ENCODE measurements around the gene GPR68. TPM values are rescaled to one million over a fixed set of nuclear protein-coding genes. Genes with fewer than 3 reads are reported as not detected.

Gene GPR68
- total RNA-seq, 1 donor from 2014 or later = 4.2 TPM

GRCh38 chr14:91284791-91285548 lies 40.5 kb upstream of the GPR68 start:
- TF ChIP-seq CTCF (IDR thresholded peaks at IDR 0.05) = no peak
- TF ChIP-seq POLR2AphosphoS5 (IDR thresholded peaks at IDR 0.05; ENCODE audit: insufficient read depth in 1 of 2, low read depth in 1 of 2) = no peak
- no peak for TF ChIP-seq POLR2A (IDR thresholded peaks at IDR 0.05)
- Histone ChIP-seq H3K9me3 (no peaks in the 10 kb centered on the region), H3K4me3 (no peak overlapping the region), H3K27me3 (no peaks in the 10 kb centered on the region), H3K27ac (no peak overlapping the region), H3K4me1 (peaks cover 25% of the 10 kb centered on the region), H3K36me3 (peaks cover 0 to 9% of the 10 kb centered on the region in 2 donors)
- DNase-seq (ENCODE audit: extremely low spot score in 2 of 2) = no peak
- intact Hi-C loops (cut with DNase I) = loop anchor here (5.0 kb wide), 1 partner anchor 378 kb away; no protein-coding TSS in a partner anchor

GRCh38 chr14:91284146-91284790 lies 39.8 kb upstream of the GPR68 start:
- Histone ChIP-seq H3K9me3 (no peaks in the 10 kb centered on the region), H3K27ac (peak overlapping the region; percentile 10), H3K4me1 (peaks cover 25% of the 10 kb centered on the region), H3K27me3 (no peaks in the 10 kb centered on the region), H3K4me3 (no peak overlapping the region), H3K36me3 (peaks cover 0 to 7% of the 10 kb centered on the region in 2 donors)
- intact Hi-C loops (cut with DNase I) = no loop called here
- TF ChIP-seq CTCF (IDR thresholded peaks at IDR 0.05) (no peak), POLR2AphosphoS5 (IDR thresholded peaks at IDR 0.05; ENCODE audit: insufficient read depth in 1 of 2, low read depth in 1 of 2) (no peak), POLR2A (IDR thresholded peaks at IDR 0.05) (no peak)
- DNase-seq (ENCODE audit: extremely low spot score in 2 of 2) = no peak

- no peak for DNase-seq (ENCODE audit: extremely low spot score in 2 of 2)
- intact Hi-C loops (cut with DNase I) = no loop called here
- Histone ChIP-seq H3K36me3 (peaks cover 0 to 5% of the 10 kb centered on the region in 2 donors), H3K9me3 (no peaks in the 10 kb centered on the region), H3K27ac (peak overlapping the region; percentile 23), H3K4me3 (no peak overlapping the region), H3K27me3 (no peaks in the 10 kb centered on the region), H3K4me1 (peaks cover 25% of the 10 kb centered on the region)
- TF ChIP-seq POLR2AphosphoS5 (IDR thresholded peaks at IDR 0.05; ENCODE audit: insufficient read depth in 1 of 2, low read depth in 1 of 2) (no peak), CTCF (IDR thresholded peaks at IDR 0.05) (no peak), POLR2A (IDR thresholded peaks at IDR 0.05) (no peak)
These were observed 39.2 kb upstream of the GPR68 start for GRCh38 chr14:91283666-91284065.

- peaks cover 25% of the 10 kb centered on the region for H3K4me1 ChIP-seq
- TF ChIP-seq POLR2A (IDR thresholded peaks at IDR 0.05) (no peak), CTCF (IDR thresholded peaks at IDR 0.05) (no peak), POLR2AphosphoS5 (IDR thresholded peaks at IDR 0.05; ENCODE audit: insufficient read depth in 1 of 2, low read depth in 1 of 2) (no peak)
- no peak overlapping the region for H3K4me3 ChIP-seq
- intact Hi-C loops (cut with DNase I) = no loop called here
- no peaks in the 10 kb centered on the region for H3K9me3 ChIP-seq
- no peaks in the 10 kb centered on the region for H3K36me3 ChIP-seq
- peak overlapping the region; percentile 23 for H3K27ac ChIP-seq
- DNase-seq (ENCODE audit: extremely low spot score in 2 of 2) = no peak
- no peaks in the 10 kb centered on the region for H3K27me3 ChIP-seq
These were observed 38.6 kb upstream of the GPR68 start for GRCh38 chr14:91282954-91283645.

All from vagina (tissue), 2 donors.